C4-2B (cell line): ENCODE results near the gene NEDD4.
"Not testable (repeated sequence)": the region's sequence is repeated elsewhere in the genome, so short reads cannot be mapped to it uniquely, and the experiment has no call there.

Experiments used
- H3K27ac ChIP-seq: fragments of 450-650 bp; 2 replicates; pipeline ENCODE4 v1.5.1; 2017
- ZFX ChIP-seq: fragments of 450-650 bp; IDR thresholded peaks from 2 replicates; pipeline ENCODE4 v1.6.1; 2017
- TF ChIP-seq, protein P1 (sequence below): fragments of 450-650 bp; conservative IDR thresholded peaks from 2 replicates; pipeline ENCODE4 v1.5.1; 2017; ENCODE audit warnings: mild to moderate bottlenecking

The NEDD4 gene

DNA sequence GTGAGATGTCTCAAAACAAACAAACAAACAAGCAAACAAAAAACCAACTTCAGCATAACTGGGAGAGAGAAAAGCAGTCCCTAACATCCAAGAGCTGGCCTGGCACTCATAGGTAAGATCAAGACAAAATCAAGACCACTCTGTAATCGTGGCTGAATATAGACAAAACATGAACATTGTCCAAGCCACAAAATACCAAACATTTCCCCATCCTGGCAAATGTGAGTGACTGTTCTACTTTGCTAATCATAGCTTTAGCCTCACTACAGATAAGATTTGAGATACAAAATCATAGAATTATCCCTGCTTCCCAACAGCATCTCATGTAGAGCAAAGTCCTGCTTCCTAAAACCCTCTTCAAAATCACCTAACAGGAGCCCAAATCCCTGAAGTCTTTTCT lies 133.7 kb downstream of the NEDD4 start:
- H3K27ac ChIP-seq, result no peak overlapping the region
- no peak for TF ChIP-seq ZFX
- TF ChIP-seq, protein P1, sequence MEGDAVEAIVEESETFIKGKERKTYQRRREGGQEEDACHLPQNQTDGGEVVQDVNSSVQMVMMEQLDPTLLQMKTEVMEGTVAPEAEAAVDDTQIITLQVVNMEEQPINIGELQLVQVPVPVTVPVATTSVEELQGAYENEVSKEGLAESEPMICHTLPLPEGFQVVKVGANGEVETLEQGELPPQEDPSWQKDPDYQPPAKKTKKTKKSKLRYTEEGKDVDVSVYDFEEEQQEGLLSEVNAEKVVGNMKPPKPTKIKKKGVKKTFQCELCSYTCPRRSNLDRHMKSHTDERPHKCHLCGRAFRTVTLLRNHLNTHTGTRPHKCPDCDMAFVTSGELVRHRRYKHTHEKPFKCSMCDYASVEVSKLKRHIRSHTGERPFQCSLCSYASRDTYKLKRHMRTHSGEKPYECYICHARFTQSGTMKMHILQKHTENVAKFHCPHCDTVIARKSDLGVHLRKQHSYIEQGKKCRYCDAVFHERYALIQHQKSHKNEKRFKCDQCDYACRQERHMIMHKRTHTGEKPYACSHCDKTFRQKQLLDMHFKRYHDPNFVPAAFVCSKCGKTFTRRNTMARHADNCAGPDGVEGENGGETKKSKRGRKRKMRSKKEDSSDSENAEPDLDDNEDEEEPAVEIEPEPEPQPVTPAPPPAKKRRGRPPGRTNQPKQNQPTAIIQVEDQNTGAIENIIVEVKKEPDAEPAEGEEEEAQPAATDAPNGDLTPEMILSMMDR, result no peak

DNA sequence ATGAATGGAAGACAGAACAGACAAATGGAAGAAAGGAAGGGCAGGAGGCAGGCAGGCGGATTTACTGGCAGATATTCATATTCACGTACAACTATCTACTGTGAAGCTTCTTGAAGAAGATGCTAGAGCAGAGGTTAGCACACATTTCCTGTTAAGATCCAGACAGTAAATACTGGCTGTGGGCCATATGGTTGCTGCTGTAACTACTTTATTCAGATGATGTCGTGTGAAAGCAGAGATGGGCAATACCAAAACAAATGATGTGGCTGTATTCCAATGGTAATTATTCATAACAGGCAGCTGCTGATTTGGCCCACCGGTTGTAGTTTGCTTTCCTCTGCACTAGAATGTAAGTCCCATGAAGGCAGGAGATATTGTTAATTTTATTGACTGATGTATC lies 134.8 kb downstream of the NEDD4 start:
- H3K27ac ChIP-seq, result no peak overlapping the region
- TF ChIP-seq ZFX, result no peak
- TF ChIP-seq, protein P1, result no peak

DNA sequence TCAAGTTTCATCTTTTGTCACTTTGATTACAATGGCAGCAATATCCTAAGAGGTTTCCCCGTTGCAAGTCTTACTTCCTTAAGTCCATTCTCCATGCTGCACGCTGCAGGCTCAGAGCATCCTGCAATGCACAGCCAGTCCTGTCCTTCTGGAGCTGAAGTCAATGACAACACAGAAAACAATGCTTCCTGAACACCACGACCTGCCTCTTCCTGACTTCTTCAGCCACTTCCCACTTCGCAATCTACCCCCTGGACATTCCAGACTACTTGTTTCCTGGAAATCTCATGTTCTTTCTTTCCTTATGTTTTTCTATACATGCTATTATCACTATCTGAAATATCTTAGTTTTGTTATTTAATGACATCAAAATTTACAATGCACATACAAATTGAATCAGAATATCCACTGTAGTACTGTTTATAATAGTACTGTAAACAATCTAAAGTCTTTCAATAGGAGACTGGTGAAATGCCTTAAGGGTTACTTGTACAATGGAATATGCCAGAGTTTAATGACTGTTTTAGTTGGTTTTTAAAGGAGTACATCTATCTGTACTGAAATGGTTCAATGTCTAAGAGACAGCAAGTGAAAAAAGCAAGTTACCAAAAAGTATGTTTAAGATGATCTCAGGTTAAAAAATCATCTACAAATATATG lies 136.8 kb downstream of the NEDD4 start:
- TF ChIP-seq ZFX, result no peak
- TF ChIP-seq, protein P1, result no peak
- H3K27ac ChIP-seq, result no peak overlapping the region

DNA sequence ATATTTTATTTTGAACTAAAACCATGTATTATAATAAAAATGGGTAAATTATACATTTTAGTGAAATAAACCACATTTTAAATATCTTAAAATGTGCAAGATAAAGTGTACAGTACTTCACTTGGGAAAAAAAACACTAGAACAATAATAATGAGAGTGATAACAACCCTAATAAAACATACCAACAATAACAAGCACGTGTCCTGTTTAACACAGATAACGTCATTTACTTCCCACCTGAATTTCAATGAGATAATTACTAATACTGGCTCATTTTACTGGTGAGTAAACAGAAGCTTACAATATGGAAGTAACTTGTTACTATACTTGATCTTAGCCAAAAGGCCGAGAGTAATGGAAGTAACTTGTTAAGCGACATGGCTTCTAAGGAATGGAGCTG lies 140.3 kb downstream of the NEDD4 start:
- H3K27ac ChIP-seq, result no peak overlapping the region
- TF ChIP-seq, protein P1, result no peak
- TF ChIP-seq ZFX, result no peak

DNA sequence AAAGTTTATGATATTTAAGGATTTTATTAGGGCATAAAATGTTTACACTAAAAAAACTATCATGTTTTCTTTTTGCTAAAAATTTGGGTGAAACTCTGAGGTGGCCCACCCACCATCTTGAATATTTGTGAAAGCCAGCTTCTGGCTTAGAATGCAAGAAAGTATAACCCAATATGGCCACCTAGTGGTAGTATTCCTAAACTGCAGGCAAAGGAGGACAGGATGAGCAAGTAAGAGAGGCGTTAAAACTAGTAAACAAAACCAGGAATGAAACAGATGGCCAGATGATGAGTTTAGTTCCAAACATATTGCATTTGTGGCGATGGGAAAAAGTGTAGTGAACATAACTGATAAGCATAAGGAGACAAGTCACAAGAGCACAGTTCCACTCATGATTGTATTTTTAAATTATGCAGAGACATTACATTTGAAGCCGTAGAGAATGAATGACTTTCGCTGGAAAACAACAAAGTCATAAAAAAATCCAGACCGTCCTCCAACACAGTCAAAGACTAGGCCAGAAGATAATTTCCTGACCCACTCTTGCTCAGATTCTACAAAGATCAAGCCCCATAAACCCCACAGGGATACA lies 147.2 kb downstream of the NEDD4 start:
- H3K27ac ChIP-seq, result no peak overlapping the region
- no peak for TF ChIP-seq ZFX
- TF ChIP-seq, protein P1, result peak; percentile 91

DNA sequence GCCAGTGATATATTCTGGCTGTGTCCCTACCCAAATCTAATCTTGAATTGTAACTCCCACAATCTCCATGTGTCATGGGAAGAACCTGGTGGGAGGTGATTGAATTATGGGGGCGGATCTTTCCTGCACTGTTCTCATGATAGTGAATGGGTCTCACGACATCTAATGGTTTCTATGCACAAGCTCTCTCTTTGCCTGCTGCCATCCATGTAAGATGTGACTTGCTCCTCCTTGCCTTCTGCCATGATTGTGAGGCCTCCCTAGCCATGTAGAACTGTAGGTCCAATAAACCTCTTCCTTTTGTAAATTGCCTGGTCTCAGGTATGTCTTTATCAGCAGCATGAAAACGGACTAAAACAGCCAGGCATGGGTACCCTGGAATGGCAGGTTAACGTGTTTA lies 150.5 kb downstream of the NEDD4 start:
- not testable (repeated sequence) for H3K27ac ChIP-seq

DNA sequence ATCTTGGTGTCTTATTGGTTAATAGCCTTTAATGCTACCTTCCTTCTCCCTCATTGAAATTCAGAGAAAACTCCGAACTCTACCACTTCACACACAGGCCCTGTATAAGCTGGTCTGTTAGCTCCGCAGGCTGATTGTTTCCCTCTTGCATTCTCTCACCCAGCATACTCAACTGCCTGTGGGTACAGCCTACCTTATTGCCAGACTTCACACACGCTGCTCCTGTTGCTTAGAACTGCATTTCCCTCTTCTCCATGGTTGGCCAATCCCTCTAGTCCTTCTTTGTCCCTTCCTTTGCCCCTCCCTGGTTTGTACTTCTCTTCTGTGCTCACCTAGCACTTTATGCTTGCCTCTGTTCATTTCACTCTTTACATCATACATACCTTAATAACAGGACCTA lies 157.5 kb downstream of the NEDD4 start:
- TF ChIP-seq ZFX, result no peak
- TF ChIP-seq, protein P1, result no peak
- H3K27ac ChIP-seq, result no peak overlapping the region

DNA sequence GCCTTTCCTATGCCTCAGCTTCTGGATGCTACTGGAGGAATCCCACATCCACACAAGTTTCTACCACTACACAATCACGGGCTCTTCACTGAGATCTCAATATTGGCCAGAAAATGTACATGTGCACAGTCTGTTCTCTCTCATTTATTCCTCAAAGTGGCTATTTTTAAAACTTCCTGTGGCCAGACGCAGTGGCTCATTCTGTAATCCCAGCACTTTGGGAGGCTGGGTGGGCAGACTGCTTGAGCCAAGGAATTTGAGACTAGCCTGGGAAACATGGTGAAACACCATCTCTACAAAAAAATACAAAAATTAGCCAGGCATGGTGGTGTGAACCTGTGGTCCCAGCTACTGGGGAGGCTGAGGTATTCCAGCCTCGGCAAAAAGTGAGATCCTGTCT lies 159.1 kb downstream of the NEDD4 start:
- no peak for TF ChIP-seq ZFX
- TF ChIP-seq, protein P1, result no peak
- no peak overlapping the region for H3K27ac ChIP-seq
